H1 (cell line): ENCODE data around the gene SDF2L1. TPM values are rescaled to one million over a fixed set of nuclear protein-coding genes. Genes with fewer than 3 reads are reported as not detected.

Experiments used
- CTCF ChIA-PET: fragments of 300-600 bp; sonication (Branson Sonifier 250); formaldehyde crosslinking; loops from one replicate; lab custom pipeline; 2021; ENCODE audit not compliant: partially characterized antibody; lab: Charles Lee
- POLR2A ChIA-PET: fragments of 300-600 bp; sonication (Branson Sonifier 250); formaldehyde crosslinking; loops from one replicate; lab custom pipeline; 2021; ENCODE audit warnings: inconsistent platforms; ENCODE audit not compliant: partially characterized antibody; lab: Charles Lee
- DNase-seq, 2 experiments: peaks; one replicate each; pipeline versions ENCODE4 v3.0.0 to v3.0.0-alpha.2; 2010 to 2022; ENCODE audit warnings: low spot score in 2 of 2, low read depth in 1 of 2, mixed read lengths in 1 of 2
- FAIRE-seq: peaks from 2 replicates; lab custom pipeline; 2011; peaks lifted over from hg19 to GRCh38; lab: Jason Lieb, UNC
- H2AFZ ChIP-seq: 2 replicates; pipeline ENCODE4 v1.8.1; 2012; ENCODE audit warnings: low read length, inconsistent platforms
- H2AK5ac ChIP-seq: 2 replicates; pipeline ENCODE4 v1.6.1; 2013; ENCODE audit warnings: low read depth, low read length
- H2BK120ac ChIP-seq: replicated peaks from 2 replicates; pipeline ENCODE3; 2013; ENCODE audit warnings: low read depth, low read length, inconsistent platforms
- H2BK12ac ChIP-seq: 2 replicates; pipeline ENCODE4 v1.6.1; 2013; ENCODE audit warnings: low read depth, low read length
- H2BK15ac ChIP-seq: 2 replicates; pipeline ENCODE4 v1.6.1; 2013; ENCODE audit warnings: low read length
- H2BK20ac ChIP-seq: 2 replicates; pipeline ENCODE4 v1.6.1; 2013; ENCODE audit warnings: low read length
- H2BK5ac ChIP-seq: 2 replicates; pipeline ENCODE4 v1.6.1; 2013; ENCODE audit warnings: low read depth, low read length
- H3K14ac ChIP-seq: 2 replicates; pipeline ENCODE4 v1.6.1; 2013; ENCODE audit warnings: inconsistent platforms; ENCODE audit not compliant: insufficient read length
- H3K18ac ChIP-seq: 2 replicates; pipeline ENCODE4 v1.6.1; 2013; ENCODE audit warnings: low read length; ENCODE audit errors: extremely low read depth
- H3K23ac ChIP-seq: 2 replicates; pipeline ENCODE4 v1.6.1; 2013; ENCODE audit warnings: inconsistent platforms; ENCODE audit not compliant: insufficient read length
- H3K23me2 ChIP-seq: 2 replicates; pipeline ENCODE4 v1.6.1; 2013; ENCODE audit warnings: low read depth, low read length
- H3K27ac ChIP-seq: 2 replicates; pipeline ENCODE4 v1.6.1; 2011; ENCODE audit warnings: low read depth, low read length, inconsistent platforms
- H3K27me3 ChIP-seq, 4 experiments: replicated peaks in 1 of 4; 1 replicate in 1 of 4; 2 replicates in 3 of 4; pipeline versions ENCODE4 v1.6.1 to v1.8.1; 2011 to 2013; ENCODE audit warnings: low read length in 3 of 4, mild to moderate bottlenecking in 3 of 4, inconsistent platforms in 2 of 4, mixed read lengths in 2 of 4, moderate library complexity in 1 of 4; ENCODE audit not compliant: control insufficient read depth in 3 of 4, insufficient read depth in 3 of 4; ENCODE audit errors: extremely low read depth in 1 of 4
- H3K36me3 ChIP-seq, 4 experiments: 2 replicates each; pipeline versions ENCODE4 v1.6.1 to v1.8.1; 2011 to 2013; ENCODE audit warnings: mild to moderate bottlenecking in 4 of 4, low read length in 3 of 4, moderate library complexity in 2 of 4, control low read depth in 1 of 4, inconsistent platforms in 1 of 4; ENCODE audit not compliant: insufficient read depth in 4 of 4, control insufficient read depth in 2 of 4
- H3K4ac ChIP-seq: replicated peaks from 2 replicates; pipeline ENCODE3; 2013; ENCODE audit warnings: low read length, low read depth, mixed read lengths, inconsistent platforms; ENCODE audit not compliant: insufficient read length
- H3K4me1 ChIP-seq, 4 experiments: replicated peaks in 1 of 4; 1 replicate in 1 of 4; 2 replicates in 3 of 4; pipeline versions ENCODE4 v1.6.1 to v1.8.1; 2011 to 2013; ENCODE audit warnings: low read length in 3 of 4, inconsistent platforms in 2 of 4, mixed read lengths in 1 of 4; ENCODE audit not compliant: insufficient read depth in 4 of 4, control insufficient read depth in 3 of 4
- H3K4me2 ChIP-seq, 2 experiments: 2 replicates each; pipeline versions ENCODE4 v1.6.1 to v1.8.1; 2011 to 2013; ENCODE audit warnings: low read depth in 2 of 2, low read length in 2 of 2, control low read depth in 1 of 2, inconsistent platforms in 1 of 2, mild to moderate bottlenecking in 1 of 2; ENCODE audit not compliant: insufficient read depth in 1 of 2
- H3K4me3 ChIP-seq, 4 experiments: fragments of 200-600, 300-600 bp in 1 of 4; sonication (generic), shearing (Covaris generic), sonication (Bioruptor Twin) in 1 of 4; 2 replicates each; pipeline versions ENCODE4 v1.5.1 to v1.8.1; 2011 to 2016; ENCODE audit warnings: low read length in 4 of 4, low read depth in 3 of 4, control low read depth in 2 of 4, inconsistent platforms in 2 of 4, mild to moderate bottlenecking in 2 of 4, mixed read lengths in 1 of 4, moderate library complexity in 1 of 4; ENCODE audit not compliant: insufficient read depth in 2 of 4; ENCODE audit errors: extremely low read depth in 1 of 4
- H3K56ac ChIP-seq: replicated peaks from 2 replicates; pipeline ENCODE3; 2013; ENCODE audit warnings: low read depth, mild to moderate bottlenecking, mixed read lengths, low read length, inconsistent platforms; ENCODE audit not compliant: insufficient read length
- H3K79me1 ChIP-seq: 2 replicates; pipeline ENCODE4 v1.6.1; 2013; ENCODE audit warnings: low read depth, low read length, control low read depth
- H3K79me2 ChIP-seq, 2 experiments: 2 replicates each; pipeline versions ENCODE4 v1.6.1 to v1.8.1; 2012 to 2013; ENCODE audit warnings: low read length in 2 of 2, mild to moderate bottlenecking in 2 of 2, inconsistent platforms in 1 of 2; ENCODE audit not compliant: insufficient read depth in 2 of 2, control insufficient read depth in 1 of 2
- H3K9ac ChIP-seq, 4 experiments: replicated peaks in 1 of 4; 1 replicate in 1 of 4; 2 replicates in 3 of 4; pipeline versions ENCODE4 v1.6.1 to v1.8.1; 2011 to 2013; ENCODE audit warnings: low read depth in 3 of 4, low read length in 3 of 4, control low read depth in 2 of 4, mild to moderate bottlenecking in 2 of 4, moderate library complexity in 2 of 4, inconsistent platforms in 1 of 4; ENCODE audit errors: extremely low read depth in 1 of 4
- H3K9me3 ChIP-seq, 2 experiments: 2 replicates each; pipeline versions ENCODE4 v1.6.1 to v1.8.1; 2012 to 2013; ENCODE audit warnings: mild to moderate bottlenecking in 2 of 2, moderate library complexity in 2 of 2, control low read depth in 1 of 2, inconsistent platforms in 1 of 2, low read depth in 1 of 2, low read length in 1 of 2, mixed read lengths in 1 of 2; ENCODE audit not compliant: insufficient read depth in 2 of 2
- H4K20me1 ChIP-seq, 2 experiments: replicated peaks in 1 of 2; 2 replicates each; pipeline versions ENCODE3 to v1.8.1; 2011 to 2013; ENCODE audit warnings: inconsistent platforms in 2 of 2, low read length in 2 of 2, mild to moderate bottlenecking in 1 of 2; ENCODE audit not compliant: insufficient read depth in 2 of 2, control insufficient read depth in 1 of 2
- H4K5ac ChIP-seq: 2 replicates; pipeline ENCODE4 v1.6.1; 2013; ENCODE audit warnings: low read length, low read depth, mixed read lengths, inconsistent platforms; ENCODE audit not compliant: insufficient read length
- H4K8ac ChIP-seq: 2 replicates; pipeline ENCODE4 v1.8.0; 2013; ENCODE audit warnings: mild to moderate bottlenecking, moderate library complexity, low read length, inconsistent platforms; ENCODE audit not compliant: insufficient read depth; ENCODE audit errors: extremely low read depth
- H4K91ac ChIP-seq: replicated peaks from 2 replicates; pipeline ENCODE3; 2013; ENCODE audit warnings: low read length, mixed read lengths, inconsistent platforms; ENCODE audit not compliant: insufficient read length
- RAD21 ChIP-seq, 2 experiments: IDR thresholded peaks in 1 of 2; conservative IDR thresholded peaks in 1 of 2; 2 replicates each; pipeline ENCODE4 v1.6.1; 2011; ENCODE audit warnings: low read depth in 2 of 2, low read length in 2 of 2, improper control_type of control experiment in 1 of 2, inconsistent platforms in 1 of 2, mild to moderate bottlenecking in 1 of 2, moderate library complexity in 1 of 2
- SIX5 ChIP-seq: IDR thresholded peaks from 2 replicates; pipeline ENCODE4 v1.6.1; 2011; ENCODE audit warnings: mild to moderate bottlenecking, low read depth, low read length
- WGBS, 2 experiments: shearing (Covaris generic) in 1 of 2; methylation state at CpG; one replicate each; pipeline versions ENCODE4 v1.1.6 to v1.1.7; 2013 to 2015; ENCODE audit warnings: low lambda C conversion rate in 2 of 2, mixed read lengths in 2 of 2, inconsistent platforms in 1 of 2, low coverage in 1 of 2, missing lambda C conversion rate in 1 of 2; ENCODE audit not compliant: insufficient replicate concordance in 2 of 2, insufficient coverage in 1 of 2, insufficient read length in 1 of 2; ENCODE audit errors: extremely low coverage in 1 of 2, missing lambda C conversion rate in 1 of 2; 5-methylcytosine and 5-hydroxymethylcytosine counted together
- polyA plus RNA-seq, 7 experiments: library from polyadenylated mRNA; depleted of rRNA in 3 of 7; stranded (reverse) in 5 of 7; unstranded in 2 of 7; fragments of >200 nt in 5 of 7; fragments of 200-250 nt in 2 of 7; gene quantifications; 1 replicate in 5 of 7; 2 replicates in 1 of 7; 4 replicates in 1 of 7; pipeline versions ENCODE4 v1.2.1 to v1.2.3, GENCODE V29; 2011 to 2013; ENCODE audit warnings: missing spikeins in 2 of 7, mixed read lengths in 2 of 7
- total RNA-seq: library from RNA; stranded (reverse); fragmentation: NEBNext Ultra II Directional; extraction: Animal tissue kit (Norgen Biotek cat#: 25700); gene quantifications from 2 replicates; pipeline ENCODE4 v1.2.1, GENCODE V29; 2021
- TF ChIP-seq, protein P1 (sequence below), 3 experiments: IDR thresholded peaks; 1 replicate in 2 of 3; 2 replicates in 1 of 3; pipeline versions ENCODE4 v1.5.1 to v1.6.1; 2011; ENCODE audit warnings: low read length in 3 of 3, mild to moderate bottlenecking in 3 of 3, inconsistent platforms in 2 of 3, low read depth in 1 of 3, moderate library complexity in 1 of 3; ENCODE audit not compliant: insufficient read depth in 1 of 3; ENCODE audit errors: control extremely low read depth in 1 of 3

SDF2L1 gene
- total and polyA plus RNA-seq, 2 of the 8 experiments (the other 6 are each of a cell fraction or from before 2014, with no cell fraction given) = 51.1 to 59.6 TPM

DNA sequence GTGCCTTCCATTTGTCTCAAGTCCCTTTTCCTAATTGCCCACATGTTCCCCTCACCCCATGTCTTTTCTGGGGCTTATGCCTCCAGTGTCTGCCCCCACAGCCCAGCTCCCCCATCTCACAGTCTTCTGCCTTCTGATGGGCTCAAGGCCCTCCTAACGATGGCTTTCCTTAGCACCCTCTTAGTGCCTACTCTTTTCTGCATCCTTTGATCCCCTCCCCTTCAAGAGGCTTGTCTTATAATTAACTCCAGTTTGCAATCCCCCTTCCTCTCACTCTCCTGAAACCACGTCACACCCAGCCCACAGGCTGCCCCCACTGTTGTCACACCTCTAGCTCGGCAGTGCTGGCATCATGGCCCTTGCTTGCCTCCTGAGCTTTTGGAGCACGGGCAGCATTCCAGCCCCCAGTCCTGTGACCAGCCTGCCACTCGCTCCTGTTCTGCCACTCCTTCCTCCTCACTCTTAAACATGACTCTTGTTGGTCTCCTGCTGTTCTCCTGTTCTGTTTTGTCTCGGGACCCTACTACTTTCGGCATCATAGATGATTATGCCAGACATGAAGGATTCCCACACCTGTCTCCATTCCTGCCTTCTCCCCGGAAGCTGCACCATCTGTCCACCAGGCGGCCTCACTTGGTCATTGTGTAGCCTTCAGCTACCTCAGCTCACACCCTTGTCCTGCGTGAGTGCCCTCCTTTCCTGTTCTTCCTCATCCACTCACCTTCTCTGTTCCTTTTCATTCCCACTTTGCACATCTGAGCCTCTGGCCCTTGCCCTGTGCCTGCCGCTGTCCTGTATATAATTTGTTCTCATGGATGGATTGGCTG lies 48.5 kb upstream of the SDF2L1 start:
- no peak overlapping the region for H2AFZ ChIP-seq
- no peak overlapping the region for H3K4me3 ChIP-seq

More for the DNA sequence above, 48.5 kb upstream of the SDF2L1 start:
- no peaks in the 10 kb centered on the region for H3K9me3 ChIP-seq
- H2BK5ac ChIP-seq = no peak overlapping the region; the same call in 1 of the 2 replicates
- H3K23me2 ChIP-seq = no peaks in the 10 kb centered on the region
- TF ChIP-seq SIX5 (no peak), RAD21 (IDR thresholded peaks at IDR 0.05 in 1 of 2, conservative IDR thresholded peaks at IDR 0.05 in 1 of 2; ENCODE audit: low read depth in 2 of 2, low read length in 2 of 2) (peak; percentile 34 to 52; a peak in 3 of 4 replicates)
- TF ChIP-seq, protein P1, sequence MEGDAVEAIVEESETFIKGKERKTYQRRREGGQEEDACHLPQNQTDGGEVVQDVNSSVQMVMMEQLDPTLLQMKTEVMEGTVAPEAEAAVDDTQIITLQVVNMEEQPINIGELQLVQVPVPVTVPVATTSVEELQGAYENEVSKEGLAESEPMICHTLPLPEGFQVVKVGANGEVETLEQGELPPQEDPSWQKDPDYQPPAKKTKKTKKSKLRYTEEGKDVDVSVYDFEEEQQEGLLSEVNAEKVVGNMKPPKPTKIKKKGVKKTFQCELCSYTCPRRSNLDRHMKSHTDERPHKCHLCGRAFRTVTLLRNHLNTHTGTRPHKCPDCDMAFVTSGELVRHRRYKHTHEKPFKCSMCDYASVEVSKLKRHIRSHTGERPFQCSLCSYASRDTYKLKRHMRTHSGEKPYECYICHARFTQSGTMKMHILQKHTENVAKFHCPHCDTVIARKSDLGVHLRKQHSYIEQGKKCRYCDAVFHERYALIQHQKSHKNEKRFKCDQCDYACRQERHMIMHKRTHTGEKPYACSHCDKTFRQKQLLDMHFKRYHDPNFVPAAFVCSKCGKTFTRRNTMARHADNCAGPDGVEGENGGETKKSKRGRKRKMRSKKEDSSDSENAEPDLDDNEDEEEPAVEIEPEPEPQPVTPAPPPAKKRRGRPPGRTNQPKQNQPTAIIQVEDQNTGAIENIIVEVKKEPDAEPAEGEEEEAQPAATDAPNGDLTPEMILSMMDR (IDR thresholded peaks at IDR 0.05; ENCODE audit: control extremely low read depth in 1 of 3, insufficient read depth in 1 of 3, low read depth in 1 of 3, low read length in 3 of 3) = peak; percentile 66 to 93 (median 85)
- no peak overlapping the region for H2BK15ac ChIP-seq
- DNase-seq (peak in 1 of 2 experiments; percentile 56), FAIRE-seq (no peak)
- no peak overlapping the region for H4K91ac ChIP-seq
- H2AK5ac ChIP-seq = no peak overlapping the region
- 85% methylated on average over 11 of the region's 11 CpGs; no CpG with 5 or more reads in 1 of the 2 experiments for WGBS, 2 experiments
- H4K8ac ChIP-seq = no peak overlapping the region
- H3K4me2 ChIP-seq = no peak overlapping the region
- peaks cover 23% of the 10 kb centered on the region for H3K79me1 ChIP-seq
- H4K5ac ChIP-seq = no peak overlapping the region
- no peak overlapping the region for H3K14ac ChIP-seq
- H3K4me1 ChIP-seq = no peaks in the 10 kb centered on the region
- H3K27me3 ChIP-seq = no peaks in the 10 kb centered on the region
- H3K79me2 ChIP-seq = peaks cover 3 to 94% of the 10 kb centered on the region in 2 experiments; a peak in 3 of 4 replicates
- H3K23ac ChIP-seq = no peak overlapping the region
- no peak overlapping the region for H3K4ac ChIP-seq
- H2BK120ac ChIP-seq = no peak overlapping the region
- H4K20me1 ChIP-seq = peaks cover 39 to 46% of the 10 kb centered on the region in 2 experiments
- no peak overlapping the region for H3K56ac ChIP-seq
- H3K27ac ChIP-seq = no peak overlapping the region
- CTCF ChIA-PET = interaction anchor here (0.6 to 5.1 kb wide), 30 partner anchors 8 to 1889 kb away, joined by 3 to 29 read pairs (median 4); partner anchors contain the start of gene SDF2L1
- H3K18ac ChIP-seq = no peak overlapping the region
- no peak overlapping the region for H2BK20ac ChIP-seq
- H3K9ac ChIP-seq = no peak overlapping the region
- H3K36me3 ChIP-seq = peaks cover 6 to 29% (median 19%) of the 10 kb centered on the region in 4 experiments
- POLR2A ChIA-PET = interaction anchor here (1.2 to 1.7 kb wide), 4 partner anchors 18 to 59 kb away, joined by 3 to 6 read pairs (median 4); no protein-coding TSS in a partner anchor
- H2BK12ac ChIP-seq = no peak overlapping the region
